Measurements from ENCODE around the gene B4GALNT3. TPM values are rescaled to one million over a fixed set of nuclear protein-coding genes. Genes with fewer than 3 reads are reported as not detected.

B4GALNT3 gene
- total RNA-seq, 4 donors from 2014 or later = 9.1 to 30.3 (median 12.5) TPM

DNA sequence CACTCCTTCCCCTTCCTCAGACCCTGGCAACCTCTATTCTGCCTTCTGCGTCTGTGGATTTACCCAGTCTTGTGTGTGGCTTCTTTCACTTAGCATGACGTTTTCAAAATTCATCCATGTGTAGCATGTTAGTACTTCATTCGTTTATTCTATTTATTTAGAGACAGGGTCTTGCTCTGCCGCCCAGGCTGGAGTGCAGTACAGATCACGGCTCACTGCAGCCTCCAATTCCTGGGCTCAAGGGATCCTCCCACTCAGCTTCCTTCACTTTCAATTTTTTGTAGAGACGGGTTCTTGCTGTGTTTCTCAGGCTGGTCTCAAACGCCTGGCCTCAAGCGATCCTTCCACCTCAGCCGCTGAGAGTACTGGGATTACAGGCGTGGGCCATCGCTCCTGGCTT is 37.0 kb downstream of the B4GALNT3 start:
- Histone ChIP-seq H3K4me1 (no peaks in the 10 kb centered on the region), H3K27me3 (no peaks in the 10 kb centered on the region), H3K27ac (no peak overlapping the region), H3K9me3 (no peaks in the 10 kb centered on the region), H3K36me3 (no peaks in the 10 kb centered on the region), H3K4me3 (no peak overlapping the region)
- no peak for DNase-seq
- TF ChIP-seq, protein P1, sequence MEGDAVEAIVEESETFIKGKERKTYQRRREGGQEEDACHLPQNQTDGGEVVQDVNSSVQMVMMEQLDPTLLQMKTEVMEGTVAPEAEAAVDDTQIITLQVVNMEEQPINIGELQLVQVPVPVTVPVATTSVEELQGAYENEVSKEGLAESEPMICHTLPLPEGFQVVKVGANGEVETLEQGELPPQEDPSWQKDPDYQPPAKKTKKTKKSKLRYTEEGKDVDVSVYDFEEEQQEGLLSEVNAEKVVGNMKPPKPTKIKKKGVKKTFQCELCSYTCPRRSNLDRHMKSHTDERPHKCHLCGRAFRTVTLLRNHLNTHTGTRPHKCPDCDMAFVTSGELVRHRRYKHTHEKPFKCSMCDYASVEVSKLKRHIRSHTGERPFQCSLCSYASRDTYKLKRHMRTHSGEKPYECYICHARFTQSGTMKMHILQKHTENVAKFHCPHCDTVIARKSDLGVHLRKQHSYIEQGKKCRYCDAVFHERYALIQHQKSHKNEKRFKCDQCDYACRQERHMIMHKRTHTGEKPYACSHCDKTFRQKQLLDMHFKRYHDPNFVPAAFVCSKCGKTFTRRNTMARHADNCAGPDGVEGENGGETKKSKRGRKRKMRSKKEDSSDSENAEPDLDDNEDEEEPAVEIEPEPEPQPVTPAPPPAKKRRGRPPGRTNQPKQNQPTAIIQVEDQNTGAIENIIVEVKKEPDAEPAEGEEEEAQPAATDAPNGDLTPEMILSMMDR (IDR thresholded peaks at IDR 0.05) = no peak
- no peak for TF ChIP-seq POLR2A (IDR thresholded peaks at IDR 0.05)

DNA sequence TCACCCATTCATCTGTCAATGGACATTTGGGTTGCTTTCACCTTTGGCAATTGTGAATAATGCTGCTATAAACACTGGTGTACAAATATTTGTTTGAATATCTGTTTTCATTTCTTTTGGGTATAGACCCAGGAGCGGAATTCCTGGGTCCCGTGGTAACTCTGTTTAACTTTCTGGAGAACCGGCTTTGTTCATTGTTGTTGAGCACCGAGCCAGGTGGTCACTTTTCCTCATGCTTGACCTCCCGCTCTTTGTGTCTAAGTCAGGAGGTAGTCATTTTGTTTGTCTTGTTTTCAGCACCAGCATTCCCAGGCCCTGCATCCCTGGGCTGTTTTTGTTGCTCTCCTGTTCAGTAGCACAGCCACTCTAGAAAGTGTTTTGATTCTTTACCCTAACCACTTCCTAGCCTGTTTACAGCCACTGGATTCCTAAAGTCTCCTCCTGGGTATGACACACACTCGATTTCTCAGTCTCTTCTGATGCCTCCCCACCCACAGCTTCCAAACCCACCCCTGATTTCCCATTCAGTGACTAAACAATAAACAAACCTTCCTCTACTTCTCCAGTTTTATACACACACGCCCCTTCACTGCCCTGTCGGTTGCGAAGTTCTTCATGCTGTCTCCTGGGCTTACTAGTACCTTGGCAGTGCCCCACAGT is 37.9 kb downstream of the B4GALNT3 start:
- no peaks in the 10 kb centered on the region for H3K36me3 ChIP-seq
- no peak for TF ChIP-seq POLR2A (IDR thresholded peaks at IDR 0.05)
- TF ChIP-seq, protein P1 (IDR thresholded peaks at IDR 0.05) = no peak
- no peaks in the 10 kb centered on the region for H3K27me3 ChIP-seq
- no peaks in the 10 kb centered on the region for H3K9me3 ChIP-seq
- no peak overlapping the region for H3K27ac ChIP-seq
- H3K4me1 ChIP-seq = no peaks in the 10 kb centered on the region
- DNase-seq = no peak
- H3K4me3 ChIP-seq = no peak overlapping the region

- no peak for DNase-seq
- H3K36me3 ChIP-seq = no peaks in the 10 kb centered on the region
- H3K4me3 ChIP-seq = no peak overlapping the region
- TF ChIP-seq, protein P1 (IDR thresholded peaks at IDR 0.05) = no peak
- no peak for TF ChIP-seq POLR2A (IDR thresholded peaks at IDR 0.05)
- H3K4me1 ChIP-seq = no peaks in the 10 kb centered on the region
- no peak overlapping the region for H3K27ac ChIP-seq
- H3K9me3 ChIP-seq = no peaks in the 10 kb centered on the region
- no peaks in the 10 kb centered on the region for H3K27me3 ChIP-seq
Measured at GRCh38 chr12:499837-500458, 40.2 kb downstream of the B4GALNT3 start.

- DNase-seq = no peak
- Histone ChIP-seq H3K27ac (no peak overlapping the region), H3K4me3 (no peak overlapping the region), H3K27me3 (no peaks in the 10 kb centered on the region), H3K4me1 (no peaks in the 10 kb centered on the region), H3K9me3 (no peaks in the 10 kb centered on the region), H3K36me3 (no peaks in the 10 kb centered on the region)
- TF ChIP-seq, protein P1 (IDR thresholded peaks at IDR 0.05) = no peak
- no peak for TF ChIP-seq POLR2A (IDR thresholded peaks at IDR 0.05)
Measured at GRCh38 chr12:501722-502447, 42.1 kb downstream of the B4GALNT3 start.

DNA sequence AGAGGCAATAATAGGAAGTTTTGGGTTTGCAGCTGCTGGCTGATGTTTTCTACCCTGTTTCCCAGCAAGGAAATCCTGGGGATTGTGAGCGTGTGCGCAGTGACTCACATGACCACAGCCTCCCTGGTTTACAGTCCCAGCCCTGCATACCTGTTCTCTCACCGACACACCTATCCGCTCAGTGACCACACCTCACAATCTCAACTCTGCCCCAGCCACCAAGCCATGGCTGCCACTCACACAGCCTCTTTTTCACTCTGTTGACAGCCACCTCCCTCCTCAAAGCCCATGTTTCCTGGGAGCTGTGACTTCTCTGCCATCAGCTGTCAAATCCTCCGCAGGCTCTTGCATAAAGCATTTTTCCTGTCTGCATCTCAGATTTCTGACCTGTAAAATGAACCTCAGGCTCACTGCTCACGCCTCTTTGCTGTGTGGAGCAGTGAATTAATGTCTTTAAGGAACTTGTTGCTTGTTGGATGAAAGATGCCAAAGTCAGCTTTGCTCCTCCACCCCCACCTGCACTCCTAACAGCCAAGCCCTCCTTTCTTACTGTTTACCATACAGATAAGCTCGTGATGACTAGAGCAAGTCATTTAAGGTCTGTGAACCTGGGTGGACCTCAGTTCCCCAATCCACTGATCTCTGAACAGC is 43.5 kb downstream of the B4GALNT3 start:
- Histone ChIP-seq H3K4me3 (no peak overlapping the region), H3K36me3 (no peaks in the 10 kb centered on the region), H3K27me3 (no peaks in the 10 kb centered on the region), H3K9me3 (no peaks in the 10 kb centered on the region), H3K4me1 (no peaks in the 10 kb centered on the region), H3K27ac (peak overlapping the region in 3 of 4 donors; percentile 66 to 85 (median 81))
- TF ChIP-seq, protein P1 (IDR thresholded peaks at IDR 0.05) = peak in 1 of 6 experiments; percentile 4
- peak in 1 of 2 donors; percentile 37 for TF ChIP-seq POLR2A (IDR thresholded peaks at IDR 0.05)
- peak in 2 of 3 donors; percentile 82 to 86 for DNase-seq
